Gastrocnemius medialis (tissue), 4 donors: Measurements from ENCODE around the gene NUMB. TPM values are rescaled to one million over a fixed set of nuclear protein-coding genes. Genes with fewer than 3 reads are reported as not detected.

Experiments used
- ATAC-seq, 2 donors: fragments of 150-250 bp; one replicate each; pipeline ENCODE4 v1.9.1; 2016
- DNase-seq, 2 donors: peaks; one replicate each; pipeline ENCODE4 v3.0.0-alpha.2; 2019
- H3K27ac ChIP-seq, 4 donors: fragments of 200-600 bp; sonication (generic); 1 replicate in 1 of 4; 2 replicates in 3 of 4; pipeline ENCODE4 v1.5.1; 2016 to 2018; ENCODE audit warnings: mild to moderate bottlenecking in 2 of 4, moderate library complexity in 1 of 4
- H3K27me3 ChIP-seq, 3 donors: fragments of 200-600 bp; sonication (generic) in 2 of 3; 1 replicate in 1 of 3; 2 replicates in 2 of 3; pipeline versions ENCODE4 v1.5.1 to v1.6.0; 2016 to 2019; ENCODE audit warnings: mild to moderate bottlenecking in 1 of 3, moderate library complexity in 1 of 3
- H3K36me3 ChIP-seq, 2 donors: fragments of 200-600 bp; sonication (generic) in 1 of 2; one replicate each; pipeline ENCODE4 v1.5.1; 2017 to 2018
- H3K4me1 ChIP-seq, 2 donors: fragments of 200-600 bp; sonication (generic) in 1 of 2; one replicate each; pipeline ENCODE4 v1.5.1; 2016 to 2017; ENCODE audit warnings: mild to moderate bottlenecking in 2 of 2
- H3K4me3 ChIP-seq, 4 donors: fragments of 200-600 bp; sonication (generic) in 3 of 4; 1 replicate in 1 of 4; 2 replicates in 3 of 4; pipeline ENCODE4 v1.5.1; 2016 to 2019; ENCODE audit warnings: mild to moderate bottlenecking in 2 of 4
- H3K9me3 ChIP-seq, 3 donors: fragments of 200-600 bp; sonication (generic) in 2 of 3; 1 replicate in 1 of 3; 2 replicates in 2 of 3; pipeline ENCODE4 v1.5.1; 2016 to 2019
- CTCF ChIP-seq, 5 experiments: fragments of 450-650 bp in 3 of 5; fragments of 200-600 bp in 2 of 5; sonication (generic) in 2 of 5; IDR thresholded peaks in 4 of 5; conservative IDR thresholded peaks in 1 of 5; 1 replicate in 4 of 5; 2 replicates in 1 of 5; pipeline ENCODE4 v1.5.1; 2016 to 2019; ENCODE audit warnings: antibody characterized with exemption in 5 of 5, mild to moderate bottlenecking in 3 of 5, moderate library complexity in 3 of 5
- POLR2A ChIP-seq, 2 donors: fragments of 450-650 bp; IDR thresholded peaks; one replicate each; pipeline ENCODE4 v1.6.1; 2017; ENCODE audit warnings: antibody characterized with exemption in 2 of 2, mild to moderate bottlenecking in 2 of 2, moderate library complexity in 2 of 2
- in situ Hi-C, 4 donors: fragments of 200-750 bp; cut with MboI; loops; one replicate each; pipeline versions ENCODE4 v1.15.0 to v1.8.0; 2017; ENCODE audit warnings: low sequenced_read_pairs in 4 of 4
- intact Hi-C: fragments of 100-400 bp; cut with DNase I; formaldehyde crosslinking; loops from one replicate; pipeline ENCODE4 v1.15.1; 2023; ENCODE audit warnings: low total_unique reads
- total RNA-seq, 4 donors: library from RNA; depleted of rRNA; stranded (reverse); fragments of >200 nt; gene quantifications; one replicate each; pipeline versions ENCODE4 v1.1.0 to v1.2.3, GENCODE V29; 2016

NUMB gene
- total RNA-seq, 4 donors from 2014 or later: 14.3 to 29.8 (median 23.6) TPM

GRCh38 chr14:73234029-73234428, 224.3 kb downstream of the NUMB start:
- TF ChIP-seq CTCF (IDR thresholded peaks at IDR 0.05 in 4 of 5, conservative IDR thresholded peaks at IDR 0.05 in 1 of 5) (no peak), POLR2A (IDR thresholded peaks at IDR 0.05) (no peak)
- H3K27ac ChIP-seq: no peak overlapping the region
- no peak for ATAC-seq
- DNase-seq: no peak
- no peak overlapping the region for H3K4me3 ChIP-seq
- intact Hi-C loops (no loop called here), in situ Hi-C loops (no loop called here)
- no peaks in the 10 kb centered on the region for H3K36me3 ChIP-seq
- peaks cover 24 to 33% (median 29%) of the 10 kb centered on the region in 3 donors for H3K27me3 ChIP-seq
- peaks cover 1 to 11% of the 10 kb centered on the region in 2 donors for H3K4me1 ChIP-seq
- no peaks in the 10 kb centered on the region for H3K9me3 ChIP-seq

GRCh38 chr14:73233564-73233963, 224.8 kb downstream of the NUMB start:
- Histone ChIP-seq H3K36me3 (no peaks in the 10 kb centered on the region), H3K27me3 (peaks cover 19 to 28% (median 25%) of the 10 kb centered on the region in 3 donors), H3K9me3 (no peaks in the 10 kb centered on the region), H3K4me3 (no peak overlapping the region), H3K27ac (no peak overlapping the region), H3K4me1 (peaks cover 0 to 12% of the 10 kb centered on the region in 2 donors)
- no peak for ATAC-seq
- DNase-seq: no peak
- intact Hi-C loops (no loop called here), in situ Hi-C loops (no loop called here)
- no peak for TF ChIP-seq CTCF (IDR thresholded peaks at IDR 0.05 in 4 of 5, conservative IDR thresholded peaks at IDR 0.05 in 1 of 5)
- TF ChIP-seq POLR2A (IDR thresholded peaks at IDR 0.05): no peak

GRCh38 chr14:73232984-73233383, 225.4 kb downstream of the NUMB start:
- Histone ChIP-seq H3K9me3 (no peaks in the 10 kb centered on the region), H3K27ac (no peak overlapping the region), H3K27me3 (peaks cover 13 to 22% (median 19%) of the 10 kb centered on the region in 3 donors), H3K4me3 (no peak overlapping the region), H3K4me1 (peaks cover 5 to 12% of the 10 kb centered on the region in 2 donors), H3K36me3 (no peaks in the 10 kb centered on the region)
- ATAC-seq: no peak
- intact Hi-C loops (no loop called here), in situ Hi-C loops (no loop called here)
- TF ChIP-seq POLR2A (IDR thresholded peaks at IDR 0.05): no peak
- TF ChIP-seq CTCF (IDR thresholded peaks at IDR 0.05 in 4 of 5, conservative IDR thresholded peaks at IDR 0.05 in 1 of 5): no peak
- DNase-seq: no peak

GRCh38 chr14:73231981-73232851, 226.1 kb downstream of the NUMB start:
- H3K4me1 ChIP-seq: peaks cover 6 to 7% of the 10 kb centered on the region in 2 donors
- in situ Hi-C loops (no loop called here), intact Hi-C loops (no loop called here)
- H3K27me3 ChIP-seq: peaks cover 6 to 15% (median 11%) of the 10 kb centered on the region in 3 donors
- no peaks in the 10 kb centered on the region for H3K9me3 ChIP-seq
- DNase-seq (no peak), ATAC-seq (no peak)
- TF ChIP-seq POLR2A (IDR thresholded peaks at IDR 0.05) (no peak), CTCF (IDR thresholded peaks at IDR 0.05 in 4 of 5, conservative IDR thresholded peaks at IDR 0.05 in 1 of 5) (no peak)
- no peaks in the 10 kb centered on the region for H3K36me3 ChIP-seq
- no peak overlapping the region for H3K27ac ChIP-seq
- H3K4me3 ChIP-seq: no peak overlapping the region
